Keratinocyte (primary cell): ENCODE results near the gene CORO7. TPM values are rescaled to one million over a fixed set of nuclear protein-coding genes. Genes with fewer than 3 reads are reported as not detected.

Experiments
- DNase-seq: peaks from one replicate; pipeline ENCODE4 v3.0.0-alpha.2; 2011; ENCODE audit warnings: low read depth, missing footprints, low spot score
- FAIRE-seq: peaks from 2 replicates; lab custom pipeline; 2011; peaks lifted over from hg19 to GRCh38; lab: Jason Lieb, UNC
- H2AFZ ChIP-seq: 2 replicates; pipeline ENCODE4 v1.6.0; 2012; ENCODE audit warnings: low read length, control low read depth, inconsistent platforms; ENCODE audit not compliant: control insufficient read depth
- H3K27ac ChIP-seq: 2 replicates; pipeline ENCODE4 v1.5.1; 2011; ENCODE audit warnings: low read length; ENCODE audit not compliant: control insufficient read depth, insufficient read depth
- H3K27me3 ChIP-seq: 3 replicates; pipeline ENCODE4 v1.6.0; 2011; ENCODE audit warnings: low read length; ENCODE audit not compliant: control insufficient read depth, insufficient read depth; ENCODE audit errors: extremely low read depth
- H3K36me3 ChIP-seq, 2 experiments: 2 replicates in 1 of 2; 3 replicates in 1 of 2; pipeline ENCODE4 v1.5.1; 2011; ENCODE audit warnings: low read length in 2 of 2, mild to moderate bottlenecking in 1 of 2; ENCODE audit not compliant: control insufficient read depth in 2 of 2, insufficient read depth in 2 of 2; ENCODE audit errors: extremely low read depth in 1 of 2
- H3K4me1 ChIP-seq: 3 replicates; pipeline ENCODE4 v1.5.1; 2011; ENCODE audit warnings: low read length; ENCODE audit not compliant: control insufficient read depth, insufficient read depth; ENCODE audit errors: extremely low read depth
- H3K4me2 ChIP-seq: 3 replicates; pipeline ENCODE4 v1.6.0; 2011; ENCODE audit warnings: low read depth, low read length; ENCODE audit not compliant: control insufficient read depth, insufficient read depth; ENCODE audit errors: extremely low read depth
- H3K4me3 ChIP-seq, 3 experiments: fragments of 200-600 bp in 1 of 3; sonication (generic) in 1 of 3; 2 replicates in 2 of 3; 3 replicates in 1 of 3; pipeline ENCODE4 v1.5.1; 2011 to 2016; ENCODE audit warnings: low read length in 3 of 3, mild to moderate bottlenecking in 3 of 3, control low read depth in 2 of 3, inconsistent platforms in 1 of 3, low read depth in 1 of 3, mixed read lengths in 1 of 3, mixed run types in 1 of 3, moderate library complexity in 1 of 3; ENCODE audit not compliant: control insufficient read depth in 2 of 3, insufficient read depth in 2 of 3; ENCODE audit errors: extremely low read depth in 1 of 3
- H3K79me2 ChIP-seq: 2 replicates; pipeline ENCODE4 v1.6.0; 2012; ENCODE audit warnings: low read length; ENCODE audit not compliant: control insufficient read depth, insufficient read depth
- H3K9ac ChIP-seq: 3 replicates; pipeline ENCODE4 v1.6.0; 2011; ENCODE audit warnings: low read length; ENCODE audit not compliant: control insufficient read depth, insufficient read depth; ENCODE audit errors: extremely low read depth
- H3K9me1 ChIP-seq: 3 replicates; pipeline ENCODE4 v1.6.0; 2011; ENCODE audit warnings: low read length; ENCODE audit not compliant: control insufficient read depth, insufficient read depth; ENCODE audit errors: extremely low read depth
- H3K9me3 ChIP-seq: 2 replicates; pipeline ENCODE4 v1.5.1; 2012; ENCODE audit warnings: low read depth, low read length; ENCODE audit not compliant: control insufficient read depth
- H4K20me1 ChIP-seq: 3 replicates; pipeline ENCODE4 v1.6.0; 2011; ENCODE audit warnings: low read length; ENCODE audit not compliant: control insufficient read depth, insufficient read depth; ENCODE audit errors: extremely low read depth
- CTCF ChIP-seq, 3 experiments: IDR thresholded peaks in 1 of 3; conservative IDR thresholded peaks in 1 of 3; optimal IDR thresholded peaks in 1 of 3; 2 replicates in 2 of 3; 3 replicates in 1 of 3; pipeline versions ENCODE3 to v1.5.1; 2011; ENCODE audit warnings: low read length in 3 of 3, mild to moderate bottlenecking in 3 of 3, moderate library complexity in 2 of 3, control low read depth in 1 of 3, inconsistent platforms in 1 of 3; ENCODE audit not compliant: insufficient read depth in 2 of 3; ENCODE audit errors: extremely low read depth in 1 of 3
- EZH2 ChIP-seq: IDR thresholded peaks from one replicate; pipeline ENCODE4 v1.6.1; 2012; ENCODE audit warnings: inconsistent platforms, mild to moderate bottlenecking, low read length, moderate library complexity
- dilution Hi-C: fragments of 300-500 bp; cut with MboI; formaldehyde crosslinking; loops from one replicate; pipeline ENCODE4 v1.7.0; 2020; ENCODE audit warnings: low sequenced_read_pairs; ENCODE audit not compliant: extremely low pct_ligation_motif_present
- polyA plus RNA-seq, 5 experiments: library from polyadenylated mRNA; depleted of rRNA in 3 of 5; stranded (reverse) in 3 of 5; stranded (forward) in 1 of 5; unstranded in 1 of 5; fragments of >200 nt; gene quantifications; 1 replicate in 1 of 5; 2 replicates in 3 of 5; 3 replicates in 1 of 5; pipeline versions ENCODE4 v1.2.1 to v1.2.3, GENCODE V29; 2011 to 2012; ENCODE audit warnings: missing spikeins in 2 of 5, low read depth in 1 of 5, low replicate concordance in 1 of 5

CORO7 gene
- polyA plus RNA-seq, 1 donor (not counting 4 experiments of a cell fraction or from before 2014, with no cell fraction given): 8.4 TPM

DNA sequence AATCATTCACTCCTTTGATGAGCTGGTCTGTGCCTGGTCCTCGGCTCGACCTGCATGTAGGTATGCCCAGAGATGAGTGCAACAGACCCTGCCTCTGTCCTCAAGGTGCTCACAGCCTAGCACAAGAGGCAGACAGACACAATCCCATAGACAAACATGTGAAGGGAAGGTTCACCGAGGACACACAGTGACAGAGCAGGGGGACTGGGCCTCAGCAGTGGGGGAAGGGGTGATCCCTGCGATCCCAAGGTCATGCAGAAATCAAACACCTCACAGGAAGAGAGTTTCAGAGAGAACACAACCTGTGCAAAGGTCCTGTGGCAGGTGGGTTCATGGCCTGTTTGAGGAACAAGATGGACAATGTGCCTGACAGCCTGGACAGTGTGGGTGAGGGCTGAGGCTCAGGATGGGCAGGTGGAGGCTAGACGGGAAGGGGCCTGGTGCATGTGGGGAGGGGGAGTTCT, 49.0 kb downstream of the CORO7 start:
- FAIRE-seq (no peak), DNase-seq (no peak)
- Histone ChIP-seq H3K36me3 (peaks cover 2 to 3% of the 10 kb centered on the region in 2 experiments), H3K4me1 (peaks cover 12% of the 10 kb centered on the region), H3K9me1 (no peaks in the 10 kb centered on the region), H3K4me3 (no peak overlapping the region), H3K79me2 (no peaks in the 10 kb centered on the region), H2AFZ (no peak overlapping the region), H3K4me2 (no peak overlapping the region), H3K27me3 (no peaks in the 10 kb centered on the region), H3K27ac (no peak overlapping the region), H3K9ac (no peak overlapping the region), H3K9me3 (no peaks in the 10 kb centered on the region), H4K20me1 (no peaks in the 10 kb centered on the region)
- TF ChIP-seq EZH2: no peak
- no peak for TF ChIP-seq CTCF (optimal IDR thresholded peaks at IDR 0.05 in 1 of 3, IDR thresholded peaks at IDR 0.05 in 1 of 3, conservative IDR thresholded peaks at IDR 0.05 in 1 of 3; ENCODE audit: extremely low read depth in 1 of 3, insufficient read depth in 2 of 3, low read length in 3 of 3)
- dilution Hi-C loops: no loop called here

DNA sequence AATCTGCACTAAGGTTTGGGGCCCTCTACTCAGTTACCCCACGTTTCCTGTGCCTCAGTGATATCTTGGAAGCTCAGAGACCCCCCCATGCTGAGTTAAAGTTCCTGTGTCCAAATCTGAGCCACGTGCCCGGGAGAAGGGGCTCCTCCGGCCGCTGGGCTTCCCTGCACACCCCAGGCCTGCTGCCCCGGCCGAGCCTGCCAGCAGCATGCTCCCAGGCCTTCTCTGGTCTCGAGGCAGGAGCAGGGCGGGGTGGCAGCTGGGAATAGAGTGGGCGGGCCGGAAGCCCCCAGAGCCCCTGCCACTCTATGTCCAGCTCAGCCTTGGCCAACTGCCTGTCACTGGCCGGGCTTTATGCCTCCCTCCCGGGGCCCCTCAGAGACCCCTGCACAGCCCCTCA, 50.4 kb downstream of the CORO7 start:
- Histone ChIP-seq H3K9me1 (no peaks in the 10 kb centered on the region), H3K4me2 (no peak overlapping the region), H2AFZ (no peak overlapping the region), H4K20me1 (no peaks in the 10 kb centered on the region), H3K4me3 (no peak overlapping the region), H3K9ac (no peak overlapping the region), H3K27ac (no peak overlapping the region), H3K4me1 (peaks cover 7% of the 10 kb centered on the region), H3K36me3 (peaks cover 5 to 7% of the 10 kb centered on the region in 2 experiments), H3K9me3 (no peaks in the 10 kb centered on the region), H3K79me2 (no peaks in the 10 kb centered on the region), H3K27me3 (no peaks in the 10 kb centered on the region)
- TF ChIP-seq EZH2 (no peak), CTCF (optimal IDR thresholded peaks at IDR 0.05 in 1 of 3, IDR thresholded peaks at IDR 0.05 in 1 of 3, conservative IDR thresholded peaks at IDR 0.05 in 1 of 3; ENCODE audit: extremely low read depth in 1 of 3, insufficient read depth in 2 of 3, low read length in 3 of 3) (no peak)
- FAIRE-seq: no peak
- dilution Hi-C loops: no loop called here
- DNase-seq: no peak
